OCI-LY1 (cell line): Measurements from ENCODE around the gene DGLUCY.

ENCODE experiments used
- H2AFZ ChIP-seq: fragments of 200-600 bp; sonication (generic), shearing (Covaris generic); 2 replicates; pipeline ENCODE4 v1.6.0; 2014; ENCODE audit warnings: antibody characterized with exemption, mild to moderate bottlenecking, low read length
- H3F3A ChIP-seq: fragments of 200-600 bp; sonication (generic), shearing (Covaris generic); 2 replicates; pipeline ENCODE4 v1.6.0; 2014; ENCODE audit warnings: mild to moderate bottlenecking, antibody characterized with exemption, low read length, moderate library complexity; ENCODE audit not compliant: insufficient read depth
- H3K27ac ChIP-seq: fragments of 200-600 bp; sonication (generic); 2 replicates; pipeline ENCODE4 v1.5.1; 2014; ENCODE audit warnings: low read length, mixed run types, mild to moderate bottlenecking, low read depth; ENCODE audit not compliant: poor library complexity, severe bottlenecking
- H3K27me3 ChIP-seq: fragments of 200-600 bp; sonication (generic); 2 replicates; pipeline ENCODE4 v1.6.0; 2014; ENCODE audit warnings: antibody characterized with exemption, mild to moderate bottlenecking, low read length, moderate library complexity; ENCODE audit not compliant: insufficient read depth
- H3K36me3 ChIP-seq: fragments of 200-600 bp; sonication (generic); 2 replicates; pipeline ENCODE4 v1.6.1; 2014; ENCODE audit warnings: mild to moderate bottlenecking, antibody characterized with exemption, low read length, moderate library complexity, mixed read lengths; ENCODE audit not compliant: insufficient read depth
- H3K4me1 ChIP-seq: fragments of 200-600 bp; sonication (generic); 2 replicates; pipeline ENCODE4 v1.5.1; 2014; ENCODE audit warnings: mild to moderate bottlenecking, low read length, moderate library complexity; ENCODE audit not compliant: insufficient read depth, severe bottlenecking
- H3K4me2 ChIP-seq: fragments of 200-600 bp; sonication (generic), shearing (Covaris generic); 2 replicates; pipeline ENCODE4 v1.6.1; 2014; ENCODE audit warnings: low read length
- H3K4me3 ChIP-seq: fragments of 200-600 bp; sonication (generic); 2 replicates; pipeline ENCODE4 v1.5.1; 2014; ENCODE audit warnings: low read length, low read depth, mild to moderate bottlenecking, mixed read lengths; ENCODE audit not compliant: poor library complexity, severe bottlenecking
- H3K79me2 ChIP-seq: fragments of 200-600 bp; shearing (Covaris generic); 2 replicates; pipeline ENCODE4 v1.6.1; 2016; ENCODE audit warnings: mixed run types, low read length, mixed read lengths; ENCODE audit not compliant: insufficient read depth
- H3K9ac ChIP-seq: fragments of 200-600 bp; sonication (generic), shearing (Covaris generic); 2 replicates; pipeline ENCODE4 v1.6.1; 2014; ENCODE audit warnings: mild to moderate bottlenecking, low read length, mixed read lengths
- H3K9me2 ChIP-seq: fragments of 200-600 bp; sonication (generic), shearing (Covaris generic); 2 replicates; pipeline ENCODE4 v1.6.1; 2014; ENCODE audit warnings: low read depth, mild to moderate bottlenecking, low read length, mixed read lengths
- H3K9me3 ChIP-seq: fragments of 200-600 bp; shearing (Covaris generic); 2 replicates; pipeline ENCODE4 v1.6.1; 2014; ENCODE audit warnings: low read length, mixed read lengths
- H4K20me1 ChIP-seq: fragments of 200-600 bp; sonication (generic), shearing (Covaris generic); 2 replicates; pipeline ENCODE4 v1.6.0; 2016; ENCODE audit warnings: mild to moderate bottlenecking, low read length; ENCODE audit not compliant: insufficient read depth
- CTCF ChIP-seq: fragments of 200-600 bp; sonication (generic), shearing (Covaris generic); IDR thresholded peaks from 2 replicates; pipeline ENCODE4 v1.5.1; 2017; ENCODE audit warnings: mild to moderate bottlenecking, antibody characterized with exemption, low read length, moderate library complexity, mixed read lengths
- EZH2 ChIP-seq: fragments of 200-600 bp; sonication (generic), shearing (Covaris generic); IDR thresholded peaks from 2 replicates; pipeline ENCODE4 v1.8.0; 2017; ENCODE audit warnings: borderline replicate concordance, mixed run types, mild to moderate bottlenecking, antibody characterized with exemption, low read length, moderate library complexity, mixed read lengths

DGLUCY gene

GRCh38 chr14:91211017-91211416 lies 97.1 kb downstream of the DGLUCY start:
- no peaks in the 10 kb centered on the region for H3K4me1 ChIP-seq
- H3K9me3 ChIP-seq, result no peaks in the 10 kb centered on the region
- no peak overlapping the region for H3K9ac ChIP-seq
- H3K4me3 ChIP-seq, result no peak overlapping the region
- no peaks in the 10 kb centered on the region for H3K79me2 ChIP-seq
- no peaks in the 10 kb centered on the region for H3K27me3 ChIP-seq
- no peak overlapping the region for H3K4me2 ChIP-seq
- H3K27ac ChIP-seq, result no peak overlapping the region
- no peak for TF ChIP-seq CTCF
- TF ChIP-seq EZH2, result no peak
- no peak overlapping the region for H2AFZ ChIP-seq
- peaks cover 62% of the 10 kb centered on the region for H3K36me3 ChIP-seq
- no peaks in the 10 kb centered on the region for H3K9me2 ChIP-seq
- no peaks in the 10 kb centered on the region for H3F3A ChIP-seq
- H4K20me1 ChIP-seq, result no peaks in the 10 kb centered on the region

GRCh38 chr14:91214306-91214705 lies 100.4 kb downstream of the DGLUCY start:
- H3K27ac ChIP-seq, result no peak overlapping the region
- no peaks in the 10 kb centered on the region for H3K9me3 ChIP-seq
- no peak overlapping the region for H3K4me3 ChIP-seq
- no peak overlapping the region for H2AFZ ChIP-seq
- peaks cover 43% of the 10 kb centered on the region for H3K36me3 ChIP-seq
- TF ChIP-seq EZH2 (no peak), CTCF (no peak)
- H3K4me1 ChIP-seq, result no peaks in the 10 kb centered on the region
- H3F3A ChIP-seq, result no peaks in the 10 kb centered on the region
- H3K79me2 ChIP-seq, result no peaks in the 10 kb centered on the region
- H3K27me3 ChIP-seq, result no peaks in the 10 kb centered on the region
- no peaks in the 10 kb centered on the region for H3K9me2 ChIP-seq
- H3K9ac ChIP-seq, result no peak overlapping the region
- no peak overlapping the region for H3K4me2 ChIP-seq
- no peaks in the 10 kb centered on the region for H4K20me1 ChIP-seq

GRCh38 chr14:91215381-91215780 lies 101.5 kb downstream of the DGLUCY start:
- Histone ChIP-seq H3K9me2 (no peaks in the 10 kb centered on the region), H3K4me1 (no peaks in the 10 kb centered on the region), H3K36me3 (peaks cover 34% of the 10 kb centered on the region), H3K27ac (no peak overlapping the region), H3K79me2 (no peaks in the 10 kb centered on the region), H3F3A (no peaks in the 10 kb centered on the region), H2AFZ (no peak overlapping the region), H3K4me2 (no peak overlapping the region), H3K9ac (no peak overlapping the region), H3K27me3 (no peaks in the 10 kb centered on the region), H3K9me3 (no peaks in the 10 kb centered on the region), H4K20me1 (no peaks in the 10 kb centered on the region), H3K4me3 (no peak overlapping the region)
- no peak for TF ChIP-seq CTCF
- TF ChIP-seq EZH2, result no peak
